Stimulated activated CD8-positive, alpha-beta memory T cell treated with anti-CD3 and anti-CD28 coated beads, Interleukin-2, amount 100 ng/mL, for 1 hour (primary cell): ENCODE data around the gene CMSS1.

Experiments
- DNase-seq, 2 donors: peaks; one replicate each; pipeline ENCODE4 v3.0.0-alpha.2; 2020; ENCODE audit warnings: low read depth in 2 of 2

CMSS1 gene

DNA sequence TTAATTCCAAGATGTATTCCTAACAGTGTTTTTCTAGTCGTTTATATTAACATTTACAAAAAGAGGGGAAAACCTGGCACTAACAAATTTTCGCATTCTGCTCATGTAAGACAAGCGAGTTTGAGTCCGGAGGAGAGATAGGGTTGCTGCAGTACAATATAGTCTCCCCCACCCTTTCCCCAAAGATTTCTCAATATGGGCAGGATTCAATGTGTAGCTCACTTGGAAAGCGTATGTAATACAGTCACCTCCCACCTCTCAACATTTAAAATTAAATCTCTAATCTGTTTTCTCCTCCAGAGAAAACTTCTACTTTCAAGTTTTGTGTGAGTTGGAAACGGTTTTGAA lies 57.9 kb downstream of the CMSS1 start:
- no peak for DNase-seq

GRCh38 chr3:99875929-99876841 lies 58.5 kb downstream of the CMSS1 start:
- DNase-seq, result peak; percentile 23 to 54

DNA sequence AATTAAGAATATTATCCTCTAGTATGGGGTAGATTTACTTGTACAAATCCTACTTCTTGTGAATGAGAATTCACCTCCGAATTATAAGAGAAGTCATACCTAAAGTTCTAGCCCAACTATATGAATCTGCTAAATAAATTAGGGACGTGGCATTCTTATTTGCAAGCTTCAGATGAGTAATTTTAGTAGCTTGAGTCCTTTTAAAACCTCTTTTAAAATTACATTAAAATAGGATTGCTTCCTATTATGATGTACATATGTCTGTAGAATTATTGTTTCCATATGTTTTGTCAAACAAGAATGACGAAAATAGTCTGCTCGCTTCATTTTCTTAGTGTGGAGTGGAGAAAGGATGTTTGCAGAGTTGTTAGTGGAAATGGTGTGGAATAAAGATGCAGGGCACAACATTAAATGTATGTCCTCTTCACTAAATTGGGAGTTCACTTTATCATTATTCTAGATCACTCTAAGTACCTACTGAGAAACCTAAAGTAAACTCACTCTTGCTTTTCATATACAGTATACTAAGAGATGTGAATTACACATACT lies 59.4 kb downstream of the CMSS1 start:
- DNase-seq, result no peak

DNA sequence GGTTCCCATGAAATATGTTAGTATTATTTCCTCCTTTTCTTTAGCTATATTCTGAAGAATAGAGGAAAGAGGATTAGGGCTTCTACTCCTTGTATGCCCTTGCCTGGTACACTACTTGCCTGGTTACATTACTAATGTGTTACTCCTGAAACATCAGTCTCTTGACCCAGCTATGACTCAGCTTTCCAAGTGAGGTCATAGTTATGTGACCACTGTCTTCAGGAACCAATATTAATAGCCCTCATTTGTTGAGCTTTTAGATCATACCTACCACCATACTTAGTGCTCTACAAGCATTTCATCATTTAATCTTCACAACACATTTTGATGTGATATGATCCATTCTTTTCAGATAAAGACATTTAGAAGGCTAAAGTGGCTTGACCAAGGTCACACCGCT lies 60.3 kb downstream of the CMSS1 start:
- DNase-seq, result no peak

DNA sequence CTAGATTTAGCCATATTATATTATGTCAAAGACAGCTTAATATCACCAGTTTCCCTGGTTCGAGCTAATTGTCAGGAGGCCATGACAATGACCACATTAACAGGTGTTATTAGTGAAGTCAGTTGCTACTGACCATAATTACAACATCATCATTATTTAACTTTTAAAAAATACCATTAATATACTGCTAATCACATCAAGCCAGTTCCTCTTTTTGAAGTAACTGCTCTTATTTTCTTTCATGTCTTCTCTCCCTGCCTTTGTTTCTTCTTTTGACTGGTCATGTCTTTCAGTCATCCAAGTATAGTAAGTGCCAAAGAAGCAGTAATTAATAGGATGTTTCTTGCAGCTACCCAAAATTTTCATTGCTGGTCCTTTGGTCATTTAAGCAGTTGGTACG lies 61.6 kb downstream of the CMSS1 start:
- DNase-seq, result no peak

DNA sequence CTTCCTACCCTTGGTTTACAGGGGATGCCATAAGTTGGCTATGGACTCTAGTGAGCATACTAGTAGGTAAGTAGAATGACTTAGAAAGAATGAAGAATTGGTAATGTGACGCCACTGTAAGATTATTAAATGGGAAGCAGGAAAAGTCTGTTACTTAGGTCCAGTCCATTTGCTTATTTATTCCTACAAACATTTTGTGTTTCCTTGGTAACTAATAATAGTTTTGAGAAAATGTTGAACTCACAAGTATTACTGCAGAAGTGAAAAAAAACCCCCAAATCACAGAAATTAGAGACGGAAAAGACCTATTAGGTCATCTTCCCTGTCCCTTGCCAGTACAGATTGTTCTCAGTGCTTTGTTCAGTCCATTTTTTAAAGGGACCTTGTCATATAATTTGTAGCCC lies 63.5 kb downstream of the CMSS1 start:
- DNase-seq, result no peak

GRCh38 chr3:99882436-99883137 lies 64.9 kb downstream of the CMSS1 start:
- DNase-seq, result no peak

GRCh38 chr3:99883138-99883461 lies 65.4 kb downstream of the CMSS1 start:
- no peak for DNase-seq

DNA sequence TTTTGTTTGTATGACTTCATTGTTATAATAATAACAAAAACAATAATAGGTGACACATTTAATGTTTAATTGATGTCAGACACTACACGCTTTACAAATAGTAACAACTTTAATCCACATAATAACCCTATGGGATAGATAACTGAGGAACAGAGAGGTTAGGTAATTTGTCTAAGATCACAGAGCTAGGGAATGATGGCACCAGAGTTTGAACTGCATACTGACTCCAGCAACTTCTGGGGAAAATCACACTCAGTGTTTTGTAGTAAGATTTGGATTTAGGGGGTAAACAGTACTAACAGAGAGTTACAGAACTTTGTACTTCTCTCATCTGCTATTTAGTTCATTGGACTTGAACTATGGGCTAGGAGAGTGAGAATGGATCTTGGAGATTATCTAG lies 66.0 kb downstream of the CMSS1 start:
- no peak for DNase-seq

GRCh38 chr3:99884484-99884883 lies 66.8 kb downstream of the CMSS1 start:
- DNase-seq, result no peak

DNA sequence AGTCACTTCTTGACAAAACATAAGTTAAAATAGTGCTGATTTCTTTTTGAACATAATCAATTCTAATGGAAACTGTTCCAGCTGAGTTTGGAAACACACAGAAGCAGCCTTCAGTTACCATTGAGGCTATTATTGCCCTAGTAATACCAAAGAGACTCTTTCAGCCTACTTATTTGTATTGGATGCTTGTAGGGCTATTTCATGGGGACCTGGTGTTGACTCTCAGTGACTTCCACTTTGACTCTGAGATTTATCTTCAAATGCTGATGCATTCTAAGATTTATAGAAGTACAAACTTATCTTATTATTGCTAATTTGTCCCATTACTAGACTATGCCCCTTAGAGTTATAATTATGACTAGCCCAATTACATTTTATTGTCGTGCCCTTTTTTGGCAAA lies 67.4 kb downstream of the CMSS1 start:
- no peak for DNase-seq

DNA sequence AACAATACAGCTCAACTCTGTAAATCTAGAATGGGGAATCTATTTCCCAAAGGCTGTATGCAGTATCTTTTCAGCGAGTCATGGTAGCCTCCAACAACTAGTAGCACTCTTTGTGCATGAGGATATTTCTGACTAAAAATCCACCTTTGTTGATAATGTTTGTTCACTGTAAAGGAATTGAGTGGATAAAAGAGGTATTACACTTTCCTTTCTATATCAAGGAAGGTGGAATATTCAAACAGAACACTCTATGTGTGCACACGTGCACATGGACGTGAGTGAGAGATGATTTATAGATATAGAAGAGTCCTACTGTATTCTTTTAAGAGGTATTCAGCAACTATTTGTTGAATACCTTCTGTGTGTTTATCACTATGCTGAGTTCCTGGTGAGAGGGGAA lies 68.2 kb downstream of the CMSS1 start:
- no peak for DNase-seq

DNA sequence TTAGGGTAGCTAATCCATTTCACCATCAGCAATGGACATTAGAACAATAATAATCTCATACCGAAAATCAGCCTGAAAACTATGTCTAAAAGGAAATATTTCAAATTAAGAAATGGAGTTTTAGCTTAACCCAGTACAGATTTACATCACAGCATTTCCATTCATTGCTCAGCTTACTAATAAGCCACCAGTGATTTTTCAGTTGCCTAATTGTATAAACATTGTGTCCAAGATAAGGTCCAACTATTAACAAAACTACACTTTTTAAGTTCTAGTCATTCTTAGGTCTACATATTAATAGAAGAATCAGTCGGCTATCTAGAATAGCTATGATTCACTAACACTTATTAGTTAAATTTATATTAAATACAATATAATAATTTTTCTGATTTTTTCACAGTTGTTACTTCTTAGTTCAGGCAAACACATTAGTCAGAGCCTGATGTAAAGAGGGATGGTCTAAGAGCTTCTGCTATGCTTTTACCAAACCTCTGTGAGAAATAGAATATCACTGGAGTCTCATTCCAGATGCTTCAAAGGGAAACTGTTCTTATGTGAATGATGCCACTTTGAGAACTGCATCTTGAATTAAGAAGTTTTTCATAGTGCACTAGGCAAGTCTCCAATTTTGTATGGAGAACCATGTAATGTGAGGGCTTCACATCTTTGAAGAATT lies 74.1 kb downstream of the CMSS1 start:
- no peak for DNase-seq

DNA sequence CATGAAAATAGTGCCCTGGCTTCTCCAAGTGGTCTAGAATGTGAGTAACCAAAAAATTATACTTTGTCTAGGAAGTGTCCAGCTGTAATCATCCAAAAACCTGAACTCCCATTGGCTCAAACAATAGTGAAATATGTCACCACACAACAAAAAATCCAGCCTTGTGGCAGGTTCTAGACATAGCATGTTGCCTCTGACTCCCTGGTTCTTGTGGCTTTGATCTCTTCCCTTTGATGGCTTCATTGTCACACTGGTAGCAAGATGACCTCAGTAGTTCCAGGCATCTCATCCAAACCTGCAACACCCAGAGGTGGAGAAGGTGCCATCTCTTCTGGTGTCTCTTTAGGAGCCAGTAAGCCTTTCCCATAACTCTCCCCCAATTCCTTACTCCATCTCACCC lies 74.7 kb downstream of the CMSS1 start:
- no peak for DNase-seq

DNA sequence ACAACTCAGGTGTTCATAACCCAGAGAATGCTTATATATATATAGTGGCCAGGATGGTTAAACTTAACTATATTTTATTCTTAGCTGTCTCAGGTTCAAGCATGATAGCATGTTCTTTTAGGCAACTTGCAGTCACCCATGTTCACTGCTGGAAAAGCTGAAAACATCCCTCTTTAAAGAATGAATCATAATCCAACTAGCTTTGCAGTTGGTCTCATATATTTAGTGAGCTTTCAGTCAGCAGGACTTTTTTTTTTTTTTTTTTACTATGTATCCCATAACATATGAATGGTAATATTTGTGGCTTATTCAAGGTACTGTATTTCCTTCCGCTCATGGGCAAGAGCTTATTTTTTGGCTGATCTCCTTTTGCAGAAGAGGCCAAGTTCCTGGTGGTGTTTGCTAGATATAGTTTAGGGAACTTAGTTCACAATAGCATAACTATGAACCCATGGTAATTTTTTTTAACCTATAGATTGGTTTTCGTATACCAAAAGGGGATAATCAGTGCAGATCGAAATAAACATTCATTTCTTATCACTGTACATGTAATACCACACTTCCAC lies 77.6 kb downstream of the CMSS1 start:
- DNase-seq, result no peak

DNA sequence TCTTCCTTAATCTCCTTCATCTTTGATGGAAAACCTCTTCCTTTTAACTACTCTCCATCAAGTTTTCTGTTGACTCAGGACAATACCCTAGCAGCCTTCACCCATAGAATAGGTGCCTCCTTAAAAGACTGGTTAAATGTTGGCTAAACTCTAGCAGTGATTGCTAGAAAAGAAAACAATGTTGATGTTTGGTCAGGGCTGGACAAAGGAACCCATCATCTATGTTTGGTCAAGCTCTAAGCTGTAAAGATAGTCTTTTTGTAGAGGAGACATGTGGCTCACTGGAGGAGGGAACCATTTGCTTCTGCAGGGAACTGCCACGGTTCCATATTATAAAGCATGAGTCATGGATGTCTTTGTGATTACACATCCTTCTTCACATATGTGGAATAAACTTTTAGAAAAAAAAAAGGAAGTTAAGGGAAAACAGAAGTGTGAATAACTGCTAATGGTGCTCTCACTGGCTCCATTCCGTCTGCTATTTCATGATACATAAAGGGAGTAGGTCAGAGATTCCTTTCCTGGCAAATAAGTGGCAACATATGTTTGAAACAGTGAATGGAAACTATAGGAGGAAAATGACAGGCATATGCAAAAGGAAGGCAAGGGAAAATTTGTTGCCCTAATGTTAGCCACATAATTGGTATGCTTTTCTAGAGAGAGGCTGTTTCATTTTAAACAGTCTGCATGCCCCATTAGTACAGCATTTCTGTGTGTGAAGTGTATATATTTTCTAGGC lies 78.2 kb downstream of the CMSS1 start:
- DNase-seq, result no peak

GRCh38 chr3:99896482-99896881 lies 78.8 kb downstream of the CMSS1 start:
- no peak for DNase-seq

- no peak for DNase-seq
Observed at GRCh38 chr3:99899603-99900002, 81.9 kb downstream of the CMSS1 start.

- DNase-seq, result no peak
Observed at GRCh38 chr3:99900248-99900647, 82.6 kb downstream of the CMSS1 start.

DNA sequence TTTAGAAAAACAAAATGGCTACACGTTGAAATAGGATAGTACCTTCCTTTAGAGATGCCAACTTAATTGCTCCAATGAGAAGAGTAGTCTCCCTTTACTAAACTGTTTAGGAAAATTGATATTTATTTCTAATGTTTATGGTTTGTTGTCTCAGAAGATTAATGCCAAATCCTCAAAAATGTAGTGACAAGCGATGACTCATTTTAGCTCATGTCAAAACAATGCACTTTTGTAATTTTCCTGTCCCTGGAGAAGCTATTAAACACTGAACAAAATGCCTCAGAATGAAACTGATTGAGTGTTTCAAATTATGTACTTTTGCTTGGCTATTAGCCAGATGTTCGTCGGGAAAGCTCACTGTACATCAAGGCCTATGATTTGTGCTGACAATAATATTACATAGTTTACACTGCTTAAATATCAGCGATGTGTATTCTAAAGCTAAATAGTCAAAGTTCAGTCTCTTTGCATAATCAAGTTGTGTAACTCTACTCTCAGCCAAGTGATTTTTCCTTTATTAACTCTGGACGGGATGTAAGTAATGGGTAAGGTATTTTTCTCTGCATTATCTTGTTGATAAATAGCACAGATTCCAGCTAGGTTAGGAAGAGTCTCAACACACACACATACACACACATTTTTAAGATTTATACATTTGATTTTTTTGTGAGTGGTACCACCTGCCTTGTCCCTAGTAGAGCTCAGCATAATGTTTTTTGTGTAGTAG lies 83.7 kb downstream of the CMSS1 start:
- DNase-seq, result no peak

- DNase-seq, result no peak
Observed at GRCh38 chr3:99902091-99902490, 84.4 kb downstream of the CMSS1 start.
